OCI-LY3 (cell line): ENCODE data around the gene MCEMP1.

Source experiments
- H2AFZ ChIP-seq: fragments of 200-600, 300-600 bp; shearing (Covaris generic); 2 replicates; pipeline ENCODE4 v1.6.0; 2014; ENCODE audit warnings: antibody characterized with exemption, low read depth, low read length
- H3K27ac ChIP-seq: fragments of 200-600, 300-600 bp; sonication (generic); 2 replicates; pipeline ENCODE4 v1.5.1; 2014; ENCODE audit warnings: mild to moderate bottlenecking, low read length, moderate library complexity, mixed read lengths
- H3K27me3 ChIP-seq: fragments of 200-600, 300-600 bp; sonication (generic); 2 replicates; pipeline ENCODE4 v1.6.1; 2014; ENCODE audit warnings: low read depth, low read length, mixed read lengths
- H3K36me3 ChIP-seq: fragments of 200-600, 300-600 bp; sonication (generic); replicated peaks from 2 replicates; pipeline ENCODE3; 2014; ENCODE audit warnings: low read depth, low read length, mixed read lengths
- H3K4me1 ChIP-seq: fragments of 300-600, 200-600 bp; sonication (generic); 2 replicates; pipeline ENCODE4 v1.6.1; 2014; ENCODE audit warnings: low read length, mixed read lengths
- H3K4me2 ChIP-seq: fragments of 200-600, 300-600 bp; sonication (generic); 2 replicates; pipeline ENCODE4 v1.6.1; 2014; ENCODE audit warnings: low read length, mixed read lengths
- H3K4me3 ChIP-seq: fragments of 300-600, 200-600 bp; sonication (generic); 2 replicates; pipeline ENCODE4 v1.5.1; 2014; ENCODE audit warnings: antibody characterized with exemption, mild to moderate bottlenecking, low read length, moderate library complexity
- H3K79me2 ChIP-seq: fragments of 300-600, 200-600 bp; shearing (Covaris generic); 2 replicates; pipeline ENCODE4 v1.6.1; 2014; ENCODE audit warnings: mild to moderate bottlenecking, low read length, mixed read lengths
- H3K9ac ChIP-seq: fragments of 300-600, 200-600 bp; shearing (Covaris generic); 2 replicates; pipeline ENCODE4 v1.6.0; 2014; ENCODE audit warnings: mild to moderate bottlenecking, low read length, moderate library complexity
- H3K9me3 ChIP-seq: fragments of 200-600, 300-600 bp; shearing (Covaris generic); 2 replicates; pipeline ENCODE4 v1.6.1; 2014; ENCODE audit warnings: low read length, mixed read lengths; ENCODE audit not compliant: insufficient read depth
- H4K20me1 ChIP-seq: fragments of 200-600, 300-600 bp; sonication (generic); 2 replicates; pipeline ENCODE4 v1.6.1; 2016; ENCODE audit warnings: low read length, mixed read lengths; ENCODE audit not compliant: insufficient read depth
- CTCF ChIP-seq: fragments of 200-600, 300-600 bp; sonication (generic); IDR thresholded peaks from 2 replicates; pipeline ENCODE4 v1.5.1; 2014; ENCODE audit warnings: antibody characterized with exemption, low read length, low read depth
- EZH2phosphoT487 ChIP-seq: fragments of 200-600 bp; shearing (Covaris generic); IDR thresholded peaks from 2 replicates; pipeline ENCODE4 v1.6.1; 2018; ENCODE audit warnings: antibody characterized with exemption, mixed run types, low read depth

Gene MCEMP1

DNA sequence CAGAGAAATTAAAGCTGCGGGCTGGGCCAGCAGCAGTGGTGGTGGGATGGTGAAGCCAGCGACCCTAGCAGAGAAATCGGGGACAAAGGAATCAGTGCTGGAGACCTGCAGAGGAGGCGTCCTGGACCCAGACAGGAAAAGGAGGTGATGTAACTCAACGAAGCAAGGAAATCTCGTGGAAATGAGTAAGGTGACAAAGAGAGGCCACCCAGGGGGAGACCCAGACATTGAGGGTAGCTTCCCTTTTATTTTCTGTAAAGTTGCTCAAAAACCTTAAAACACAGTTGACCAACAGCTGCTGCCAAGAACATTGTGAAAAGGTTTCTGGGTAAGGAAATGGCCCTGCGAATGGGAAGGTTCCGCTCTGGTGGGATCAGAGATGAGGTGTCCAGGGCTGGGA, 21.3 kb upstream of the MCEMP1 start:
- Histone ChIP-seq H3K36me3 (no peaks in the 10 kb centered on the region), H3K9ac (no peak overlapping the region), H2AFZ (no peak overlapping the region), H3K4me1 (peaks cover 2% of the 10 kb centered on the region; the same call in 1 of the 2 replicates), H3K27ac (no peak overlapping the region), H3K79me2 (no peaks in the 10 kb centered on the region), H3K27me3 (peaks cover 10% of the 10 kb centered on the region), H3K4me3 (no peak overlapping the region), H4K20me1 (no peaks in the 10 kb centered on the region), H3K9me3 (no peaks in the 10 kb centered on the region), H3K4me2 (no peak overlapping the region)
- TF ChIP-seq CTCF = no peak
- no peak for TF ChIP-seq EZH2phosphoT487

- no peaks in the 10 kb centered on the region for H3K36me3 ChIP-seq
- peaks cover 2% of the 10 kb centered on the region; the same call in 1 of the 2 replicates for H3K4me1 ChIP-seq
- no peaks in the 10 kb centered on the region for H4K20me1 ChIP-seq
- H3K79me2 ChIP-seq = no peaks in the 10 kb centered on the region
- H3K27me3 ChIP-seq = peaks cover 7% of the 10 kb centered on the region
- TF ChIP-seq EZH2phosphoT487 (no peak), CTCF (no peak)
- no peaks in the 10 kb centered on the region for H3K9me3 ChIP-seq
- H3K4me3 ChIP-seq = no peak overlapping the region
- no peak overlapping the region for H3K27ac ChIP-seq
- H2AFZ ChIP-seq = no peak overlapping the region
- H3K4me2 ChIP-seq = no peak overlapping the region
- H3K9ac ChIP-seq = no peak overlapping the region
Observed at GRCh38 chr19:7657131-7657751, 19.6 kb upstream of the MCEMP1 start.

DNA sequence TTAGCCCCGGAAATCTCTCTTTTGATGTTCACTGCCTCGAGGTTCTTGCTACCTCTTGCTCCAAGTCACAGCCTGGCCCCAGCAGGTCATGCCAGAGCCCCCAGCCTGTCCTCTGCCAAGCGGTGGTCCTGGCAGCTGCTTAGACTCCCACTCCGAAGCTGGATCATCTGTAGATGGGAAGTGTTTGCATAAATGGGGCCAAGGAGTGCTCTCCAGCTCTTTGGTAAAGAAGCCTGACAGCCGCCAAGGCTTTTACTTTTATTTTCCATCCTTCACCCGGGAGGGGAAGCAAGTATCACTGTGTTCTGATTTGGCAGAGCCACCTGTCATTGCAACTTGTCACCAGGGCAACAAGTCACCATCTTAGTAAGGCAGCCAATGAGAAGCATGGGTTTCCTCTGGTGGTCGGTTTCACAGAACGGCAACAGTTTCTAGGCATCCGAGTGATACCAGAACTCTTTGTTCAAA, 18.6 kb upstream of the MCEMP1 start:
- Histone ChIP-seq H2AFZ (peak overlapping the region; percentile 27; the same call in 1 of the 2 replicates), H4K20me1 (no peaks in the 10 kb centered on the region), H3K27me3 (peaks cover 7% of the 10 kb centered on the region), H3K4me3 (peak overlapping the region; percentile 36), H3K9me3 (no peaks in the 10 kb centered on the region), H3K36me3 (no peaks in the 10 kb centered on the region), H3K9ac (no peak overlapping the region), H3K27ac (no peak overlapping the region), H3K4me2 (peak overlapping the region; percentile 41), H3K4me1 (no peaks in the 10 kb centered on the region; the same call in 1 of the 2 replicates), H3K79me2 (no peaks in the 10 kb centered on the region)
- no peak for TF ChIP-seq CTCF
- TF ChIP-seq EZH2phosphoT487 = no peak

GRCh38 chr19:7661744-7662538, 14.9 kb upstream of the MCEMP1 start:
- Histone ChIP-seq H2AFZ (no peak overlapping the region), H3K9ac (no peak overlapping the region), H3K4me3 (no peak overlapping the region), H3K27ac (no peak overlapping the region), H3K9me3 (no peaks in the 10 kb centered on the region), H3K27me3 (peaks cover 7% of the 10 kb centered on the region), H4K20me1 (no peaks in the 10 kb centered on the region), H3K36me3 (no peaks in the 10 kb centered on the region), H3K4me2 (no peak overlapping the region), H3K79me2 (no peaks in the 10 kb centered on the region), H3K4me1 (no peaks in the 10 kb centered on the region; the same call in 1 of the 2 replicates)
- no peak for TF ChIP-seq CTCF
- no peak for TF ChIP-seq EZH2phosphoT487
